KMS-11 (cell line): ENCODE results near the gene CPN1.

Source experiments
- H2AFZ ChIP-seq: fragments of 200-600 bp; sonication (generic); 2 replicates; pipeline ENCODE4 v1.6.1; 2016; ENCODE audit warnings: antibody characterized with exemption, mixed run types, low read depth
- H3K27ac ChIP-seq: fragments of 200-600 bp; sonication (generic); 2 replicates; pipeline ENCODE4 v1.6.1; 2016; ENCODE audit warnings: mild to moderate bottlenecking, mixed run types
- H3K27me3 ChIP-seq: fragments of 200-600 bp; sonication (generic); 2 replicates; pipeline ENCODE4 v1.6.1; 2017; ENCODE audit warnings: mild to moderate bottlenecking, low read depth, mixed run types, moderate library complexity; ENCODE audit not compliant: insufficient read depth
- H3K36me3 ChIP-seq: fragments of 200-600 bp; sonication (generic); 2 replicates; pipeline ENCODE4 v1.6.1; 2017; ENCODE audit warnings: mild to moderate bottlenecking, mixed run types; ENCODE audit not compliant: insufficient read depth
- H3K4me1 ChIP-seq: fragments of 200-600 bp; sonication (generic); 2 replicates; pipeline ENCODE4 v1.6.1; 2016; ENCODE audit warnings: mild to moderate bottlenecking, low read depth, mixed run types; ENCODE audit not compliant: poor library complexity, severe bottlenecking
- H3K4me2 ChIP-seq: fragments of 200-600 bp; sonication (generic); 2 replicates; pipeline ENCODE4 v1.7.0; 2016; ENCODE audit warnings: mild to moderate bottlenecking, mixed run types
- H3K4me3 ChIP-seq: fragments of 200-600 bp; sonication (generic); IDR thresholded peaks from 2 replicates; pipeline ENCODE4 v1.6.1; 2017; ENCODE audit warnings: low read depth, low read length, mixed read lengths; ENCODE audit not compliant: insufficient read depth
- H3K79me2 ChIP-seq: fragments of 200-600 bp; sonication (generic); 2 replicates; pipeline ENCODE4 v1.6.1; 2016; ENCODE audit warnings: low read depth, mixed run types; ENCODE audit not compliant: insufficient read depth
- H3K9ac ChIP-seq: fragments of 200-600 bp; sonication (generic); 2 replicates; pipeline ENCODE4 v1.6.1; 2016; ENCODE audit warnings: mild to moderate bottlenecking, mixed run types
- H4K20me1 ChIP-seq: fragments of 200-600 bp; sonication (generic); 2 replicates; pipeline ENCODE4 v1.6.1; 2016; ENCODE audit warnings: mild to moderate bottlenecking, mixed run types; ENCODE audit not compliant: insufficient read depth
- TF ChIP-seq, protein P1 (sequence below): fragments of 200-600 bp; sonication (generic); conservative IDR thresholded peaks from 2 replicates; pipeline ENCODE4 v1.6.1; 2017; ENCODE audit warnings: low read depth, mild to moderate bottlenecking, antibody characterized with exemption, low read length, moderate library complexity, mixed read lengths

CPN1 gene

DNA sequence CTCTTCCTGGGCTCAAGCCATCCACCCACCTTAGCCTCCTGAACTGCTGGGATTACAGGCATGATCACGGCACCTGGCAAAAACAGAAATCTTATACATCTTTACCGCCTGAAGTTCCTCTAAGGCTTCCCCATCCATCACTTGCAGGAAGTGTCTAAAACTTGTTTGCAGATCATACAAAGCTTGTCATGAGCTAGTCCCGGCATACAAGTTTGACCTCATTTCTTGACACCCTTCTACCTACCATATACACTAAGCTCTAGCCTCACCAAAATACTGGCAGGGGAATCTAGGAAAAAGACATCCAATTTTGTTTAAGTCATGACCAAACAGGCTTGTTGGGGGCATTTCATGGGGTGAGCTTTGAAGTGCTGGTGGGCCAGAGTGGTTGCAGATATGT, 86.4 kb downstream of the CPN1 start:
- peaks cover 15% of the 10 kb centered on the region for H3K4me1 ChIP-seq
- H3K27ac ChIP-seq, result no peak overlapping the region
- no peaks in the 10 kb centered on the region for H3K27me3 ChIP-seq
- no peak overlapping the region for H3K4me2 ChIP-seq
- H3K9ac ChIP-seq, result no peak overlapping the region
- TF ChIP-seq, protein P1, sequence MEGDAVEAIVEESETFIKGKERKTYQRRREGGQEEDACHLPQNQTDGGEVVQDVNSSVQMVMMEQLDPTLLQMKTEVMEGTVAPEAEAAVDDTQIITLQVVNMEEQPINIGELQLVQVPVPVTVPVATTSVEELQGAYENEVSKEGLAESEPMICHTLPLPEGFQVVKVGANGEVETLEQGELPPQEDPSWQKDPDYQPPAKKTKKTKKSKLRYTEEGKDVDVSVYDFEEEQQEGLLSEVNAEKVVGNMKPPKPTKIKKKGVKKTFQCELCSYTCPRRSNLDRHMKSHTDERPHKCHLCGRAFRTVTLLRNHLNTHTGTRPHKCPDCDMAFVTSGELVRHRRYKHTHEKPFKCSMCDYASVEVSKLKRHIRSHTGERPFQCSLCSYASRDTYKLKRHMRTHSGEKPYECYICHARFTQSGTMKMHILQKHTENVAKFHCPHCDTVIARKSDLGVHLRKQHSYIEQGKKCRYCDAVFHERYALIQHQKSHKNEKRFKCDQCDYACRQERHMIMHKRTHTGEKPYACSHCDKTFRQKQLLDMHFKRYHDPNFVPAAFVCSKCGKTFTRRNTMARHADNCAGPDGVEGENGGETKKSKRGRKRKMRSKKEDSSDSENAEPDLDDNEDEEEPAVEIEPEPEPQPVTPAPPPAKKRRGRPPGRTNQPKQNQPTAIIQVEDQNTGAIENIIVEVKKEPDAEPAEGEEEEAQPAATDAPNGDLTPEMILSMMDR, result no peak
- H3K4me3 ChIP-seq, result no peak overlapping the region
- H3K36me3 ChIP-seq, result no peaks in the 10 kb centered on the region
- no peak overlapping the region for H2AFZ ChIP-seq
- no peaks in the 10 kb centered on the region for H3K79me2 ChIP-seq
- no peaks in the 10 kb centered on the region for H4K20me1 ChIP-seq

GRCh38 chr10:99994801-99995200, 86.9 kb downstream of the CPN1 start:
- Histone ChIP-seq H3K27ac (no peak overlapping the region), H4K20me1 (no peaks in the 10 kb centered on the region), H3K9ac (no peak overlapping the region), H3K36me3 (no peaks in the 10 kb centered on the region), H3K4me2 (no peak overlapping the region), H2AFZ (no peak overlapping the region), H3K4me3 (no peak overlapping the region), H3K27me3 (no peaks in the 10 kb centered on the region), H3K79me2 (no peaks in the 10 kb centered on the region), H3K4me1 (peaks cover 10% of the 10 kb centered on the region)
- TF ChIP-seq, protein P1, result no peak

DNA sequence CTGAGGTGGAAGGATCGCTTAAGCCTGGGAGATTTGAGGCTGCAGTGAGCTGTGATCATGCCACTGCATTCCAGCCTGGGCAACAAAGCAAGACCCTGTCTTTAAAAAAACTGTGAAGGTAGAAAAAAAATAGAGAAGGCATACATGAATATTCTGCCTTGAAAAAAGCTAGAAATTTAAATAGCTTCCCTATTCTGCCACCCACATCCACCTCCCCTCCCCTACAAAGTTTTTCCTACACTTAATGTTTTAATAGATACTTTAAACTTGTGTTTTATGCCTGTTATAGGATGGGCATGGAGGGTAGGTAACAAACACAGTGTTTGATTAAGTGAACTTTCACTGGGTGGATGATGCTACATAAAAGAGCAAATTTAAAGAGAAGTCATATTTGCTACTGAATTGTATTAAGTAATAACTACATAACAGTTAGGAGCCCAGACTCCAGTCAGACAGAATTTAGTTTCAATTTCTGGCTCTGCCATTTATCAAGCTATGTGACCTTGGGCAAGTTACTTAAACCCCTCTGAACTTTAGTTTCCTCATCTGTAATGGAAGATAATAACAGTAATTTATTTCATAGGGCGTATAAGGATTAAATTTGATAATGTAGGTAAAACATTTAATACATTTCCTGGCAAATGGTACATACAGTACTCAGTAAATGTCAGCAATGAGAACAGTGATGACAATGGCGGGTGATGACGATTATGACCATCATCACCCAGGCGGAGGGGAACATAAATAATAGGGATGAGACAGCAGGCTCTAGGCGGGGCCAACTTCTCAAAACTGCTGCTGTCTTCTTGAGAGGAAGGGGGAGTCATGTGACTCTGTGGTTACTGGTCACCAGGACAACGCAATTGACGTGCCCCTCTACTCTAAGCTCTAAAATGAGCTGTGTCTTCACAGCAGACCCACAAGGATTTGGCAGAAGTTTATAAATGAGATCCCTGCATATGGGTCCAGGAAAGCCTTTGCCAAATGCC, 87.7 kb downstream of the CPN1 start:
- no peaks in the 10 kb centered on the region for H3K79me2 ChIP-seq
- no peaks in the 10 kb centered on the region for H3K36me3 ChIP-seq
- H3K4me3 ChIP-seq, result no peak overlapping the region
- no peaks in the 10 kb centered on the region for H4K20me1 ChIP-seq
- H3K9ac ChIP-seq, result no peak overlapping the region
- no peaks in the 10 kb centered on the region for H3K27me3 ChIP-seq
- H3K4me2 ChIP-seq, result no peak overlapping the region
- TF ChIP-seq, protein P1, result no peak
- H3K27ac ChIP-seq, result no peak overlapping the region
- H2AFZ ChIP-seq, result no peak overlapping the region
- H3K4me1 ChIP-seq, result peaks cover 2% of the 10 kb centered on the region
